OCI-LY3 (cell line): ENCODE results near the gene GJB6.

Experiments
- H2AFZ ChIP-seq: fragments of 200-600, 300-600 bp; shearing (Covaris generic); 2 replicates; pipeline ENCODE4 v1.6.0; 2014; ENCODE audit warnings: antibody characterized with exemption, low read depth, low read length
- H3K27ac ChIP-seq: fragments of 200-600, 300-600 bp; sonication (generic); 2 replicates; pipeline ENCODE4 v1.5.1; 2014; ENCODE audit warnings: mild to moderate bottlenecking, low read length, moderate library complexity, mixed read lengths
- H3K27me3 ChIP-seq: fragments of 200-600, 300-600 bp; sonication (generic); 2 replicates; pipeline ENCODE4 v1.6.1; 2014; ENCODE audit warnings: low read depth, low read length, mixed read lengths
- H3K36me3 ChIP-seq: fragments of 200-600, 300-600 bp; sonication (generic); replicated peaks from 2 replicates; pipeline ENCODE3; 2014; ENCODE audit warnings: low read depth, low read length, mixed read lengths
- H3K4me1 ChIP-seq: fragments of 300-600, 200-600 bp; sonication (generic); 2 replicates; pipeline ENCODE4 v1.6.1; 2014; ENCODE audit warnings: low read length, mixed read lengths
- H3K4me2 ChIP-seq: fragments of 200-600, 300-600 bp; sonication (generic); 2 replicates; pipeline ENCODE4 v1.6.1; 2014; ENCODE audit warnings: low read length, mixed read lengths
- H3K4me3 ChIP-seq: fragments of 300-600, 200-600 bp; sonication (generic); 2 replicates; pipeline ENCODE4 v1.5.1; 2014; ENCODE audit warnings: antibody characterized with exemption, mild to moderate bottlenecking, low read length, moderate library complexity
- H3K79me2 ChIP-seq: fragments of 300-600, 200-600 bp; shearing (Covaris generic); 2 replicates; pipeline ENCODE4 v1.6.1; 2014; ENCODE audit warnings: mild to moderate bottlenecking, low read length, mixed read lengths
- H3K9ac ChIP-seq: fragments of 300-600, 200-600 bp; shearing (Covaris generic); 2 replicates; pipeline ENCODE4 v1.6.0; 2014; ENCODE audit warnings: mild to moderate bottlenecking, low read length, moderate library complexity
- H3K9me3 ChIP-seq: fragments of 200-600, 300-600 bp; shearing (Covaris generic); 2 replicates; pipeline ENCODE4 v1.6.1; 2014; ENCODE audit warnings: low read length, mixed read lengths; ENCODE audit not compliant: insufficient read depth
- H4K20me1 ChIP-seq: fragments of 200-600, 300-600 bp; sonication (generic); 2 replicates; pipeline ENCODE4 v1.6.1; 2016; ENCODE audit warnings: low read length, mixed read lengths; ENCODE audit not compliant: insufficient read depth
- EZH2phosphoT487 ChIP-seq: fragments of 200-600 bp; shearing (Covaris generic); IDR thresholded peaks from 2 replicates; pipeline ENCODE4 v1.6.1; 2018; ENCODE audit warnings: antibody characterized with exemption, mixed run types, low read depth
- TF ChIP-seq, protein P1 (sequence below): fragments of 200-600, 300-600 bp; sonication (generic); IDR thresholded peaks from 2 replicates; pipeline ENCODE4 v1.5.1; 2014; ENCODE audit warnings: antibody characterized with exemption, low read length, low read depth

GJB6 gene

DNA sequence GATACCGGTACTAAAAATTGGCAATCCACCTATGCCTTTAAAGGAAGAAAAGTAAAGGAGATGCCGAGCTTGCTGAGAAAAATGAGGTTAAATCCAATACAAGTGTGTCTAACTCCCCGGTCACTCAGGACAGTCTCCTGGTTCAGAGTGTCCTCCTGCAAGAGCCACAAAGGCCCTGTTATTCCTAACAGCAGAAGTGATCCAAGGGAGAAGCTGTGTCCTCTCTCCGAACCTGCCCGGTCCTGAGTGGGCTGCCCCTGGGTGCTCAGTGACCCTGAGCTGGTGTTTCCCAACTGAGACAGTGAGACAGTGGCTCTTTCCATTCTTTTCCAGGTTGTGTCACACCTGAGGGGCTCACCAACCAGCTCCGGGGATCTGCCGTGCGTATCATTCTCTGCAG is 4.8 kb downstream of the GJB6 start:
- Histone ChIP-seq H3K79me2 (no peaks in the 10 kb centered on the region), H3K27me3 (peaks cover 16% of the 10 kb centered on the region), H3K36me3 (no peaks in the 10 kb centered on the region), H3K9ac (no peak overlapping the region), H3K4me1 (no peaks in the 10 kb centered on the region), H2AFZ (no peak overlapping the region), H4K20me1 (no peaks in the 10 kb centered on the region), H3K9me3 (no peaks in the 10 kb centered on the region), H3K4me2 (no peak overlapping the region), H3K4me3 (no peak overlapping the region), H3K27ac (no peak overlapping the region)
- TF ChIP-seq, protein P1, sequence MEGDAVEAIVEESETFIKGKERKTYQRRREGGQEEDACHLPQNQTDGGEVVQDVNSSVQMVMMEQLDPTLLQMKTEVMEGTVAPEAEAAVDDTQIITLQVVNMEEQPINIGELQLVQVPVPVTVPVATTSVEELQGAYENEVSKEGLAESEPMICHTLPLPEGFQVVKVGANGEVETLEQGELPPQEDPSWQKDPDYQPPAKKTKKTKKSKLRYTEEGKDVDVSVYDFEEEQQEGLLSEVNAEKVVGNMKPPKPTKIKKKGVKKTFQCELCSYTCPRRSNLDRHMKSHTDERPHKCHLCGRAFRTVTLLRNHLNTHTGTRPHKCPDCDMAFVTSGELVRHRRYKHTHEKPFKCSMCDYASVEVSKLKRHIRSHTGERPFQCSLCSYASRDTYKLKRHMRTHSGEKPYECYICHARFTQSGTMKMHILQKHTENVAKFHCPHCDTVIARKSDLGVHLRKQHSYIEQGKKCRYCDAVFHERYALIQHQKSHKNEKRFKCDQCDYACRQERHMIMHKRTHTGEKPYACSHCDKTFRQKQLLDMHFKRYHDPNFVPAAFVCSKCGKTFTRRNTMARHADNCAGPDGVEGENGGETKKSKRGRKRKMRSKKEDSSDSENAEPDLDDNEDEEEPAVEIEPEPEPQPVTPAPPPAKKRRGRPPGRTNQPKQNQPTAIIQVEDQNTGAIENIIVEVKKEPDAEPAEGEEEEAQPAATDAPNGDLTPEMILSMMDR = no peak
- no peak for TF ChIP-seq EZH2phosphoT487

DNA sequence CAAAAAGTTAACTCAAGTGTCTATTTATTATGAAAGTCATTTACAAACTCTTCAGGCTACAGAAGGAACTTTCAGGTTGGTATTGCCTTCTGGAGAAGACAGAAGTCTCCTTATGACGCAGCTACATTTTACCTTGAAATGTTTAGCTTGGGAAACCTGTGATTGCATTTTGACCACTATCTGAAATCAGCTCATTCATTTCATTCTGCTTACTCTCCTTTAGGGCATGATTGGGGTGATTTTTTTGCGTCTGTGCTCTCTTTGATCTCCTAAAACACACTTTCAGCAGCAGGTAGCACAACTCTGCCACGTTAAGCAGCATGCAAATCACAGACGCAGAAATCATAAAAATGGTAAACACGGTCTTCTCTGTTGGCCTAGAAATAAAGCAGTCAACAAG is 9.6 kb downstream of the GJB6 start:
- TF ChIP-seq EZH2phosphoT487 = no peak
- TF ChIP-seq, protein P1 = no peak
- H2AFZ ChIP-seq = no peak overlapping the region
- no peak overlapping the region for H3K27ac ChIP-seq
- H3K9ac ChIP-seq = no peak overlapping the region
- H3K27me3 ChIP-seq = peaks cover 20% of the 10 kb centered on the region
- H3K79me2 ChIP-seq = no peaks in the 10 kb centered on the region
- no peaks in the 10 kb centered on the region for H4K20me1 ChIP-seq
- no peak overlapping the region for H3K4me3 ChIP-seq
- 0 out of 2 replicates have a peak, but pooled peaks cover 3% of the 10 kb centered on the region for H3K4me1 ChIP-seq
- H3K9me3 ChIP-seq = no peaks in the 10 kb centered on the region
- no peaks in the 10 kb centered on the region for H3K36me3 ChIP-seq
- no peak overlapping the region for H3K4me2 ChIP-seq

DNA sequence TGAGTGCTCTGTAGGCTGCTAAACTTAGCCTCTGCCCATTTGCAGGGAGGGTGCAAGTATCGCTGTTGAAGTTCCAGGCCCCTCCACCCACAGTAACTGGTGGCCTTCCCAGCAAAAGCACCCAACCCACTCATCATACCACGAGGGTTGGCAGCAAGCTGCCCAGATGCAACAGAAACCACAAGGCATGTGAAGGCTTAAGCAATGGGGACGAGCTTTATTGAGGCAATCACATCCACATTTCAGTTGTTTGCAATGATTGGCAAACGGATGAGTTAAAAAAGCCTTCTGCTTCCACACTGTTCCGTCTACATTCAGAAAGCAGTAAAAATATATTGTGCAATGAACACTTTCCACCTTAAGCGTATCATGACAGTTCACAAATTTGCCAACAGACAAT is 10.3 kb downstream of the GJB6 start:
- H3K4me3 ChIP-seq = no peak overlapping the region
- H3K36me3 ChIP-seq = no peaks in the 10 kb centered on the region
- peaks cover 26% of the 10 kb centered on the region for H3K27me3 ChIP-seq
- H3K9ac ChIP-seq = no peak overlapping the region
- no peak overlapping the region for H3K27ac ChIP-seq
- H4K20me1 ChIP-seq = no peaks in the 10 kb centered on the region
- 0 out of 2 replicates have a peak, but pooled peaks cover 3% of the 10 kb centered on the region for H3K4me1 ChIP-seq
- no peak overlapping the region for H3K4me2 ChIP-seq
- no peaks in the 10 kb centered on the region for H3K79me2 ChIP-seq
- H2AFZ ChIP-seq = no peak overlapping the region
- H3K9me3 ChIP-seq = no peaks in the 10 kb centered on the region
- no peak for TF ChIP-seq EZH2phosphoT487
- TF ChIP-seq, protein P1 = no peak

DNA sequence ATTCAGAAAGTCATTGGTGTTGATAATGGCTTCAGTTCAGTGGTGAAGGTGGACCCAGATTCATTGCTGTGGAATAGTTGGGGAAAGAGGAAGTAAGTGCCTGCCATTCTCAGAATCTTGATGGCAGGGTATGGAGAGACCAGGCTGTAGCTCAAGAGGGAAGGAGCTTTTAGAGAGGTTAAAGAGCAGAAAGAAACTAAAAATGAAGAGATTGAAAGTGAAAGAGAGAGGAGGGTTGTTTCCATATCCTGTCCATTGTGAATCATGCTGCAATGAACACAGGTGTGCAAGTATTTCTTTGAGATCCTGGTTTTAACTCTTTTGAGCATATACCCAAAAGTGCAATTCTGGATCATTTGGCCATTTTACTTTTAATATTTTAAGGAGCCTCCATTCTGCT is 12.5 kb downstream of the GJB6 start:
- no peaks in the 10 kb centered on the region for H4K20me1 ChIP-seq
- 0 out of 2 replicates have a peak, but pooled peaks cover 3% of the 10 kb centered on the region for H3K4me1 ChIP-seq
- H3K9me3 ChIP-seq = no peaks in the 10 kb centered on the region
- H2AFZ ChIP-seq = no peak overlapping the region
- no peaks in the 10 kb centered on the region for H3K79me2 ChIP-seq
- peaks cover 29% of the 10 kb centered on the region; the same call in 1 of the 2 replicates for H3K27me3 ChIP-seq
- H3K36me3 ChIP-seq = no peaks in the 10 kb centered on the region
- no peak for TF ChIP-seq EZH2phosphoT487
- TF ChIP-seq, protein P1 = no peak
- H3K4me2 ChIP-seq = no peak overlapping the region
- H3K9ac ChIP-seq = no peak overlapping the region
- no peak overlapping the region for H3K4me3 ChIP-seq
- H3K27ac ChIP-seq = no peak overlapping the region
